Activated T-helper 1 cell treated with anti-CD3 and anti-CD28 coated beads, Interleukin-2, amount 50 U/mL, for 16 hours (primary cell): Measurements from ENCODE around the gene UQCRQ.
"Not testable (repeated sequence)": the region's sequence is repeated elsewhere in the genome, so short reads cannot be mapped to it uniquely, and the experiment has no call there.

Source experiments
- DNase-seq, 2 donors: peaks; one replicate each; pipeline ENCODE4 v3.0.0-alpha.2; 2020; ENCODE audit warnings: low read depth in 1 of 2, low spot score in 1 of 2

Gene UQCRQ

GRCh38 chr5:132832612-132833011, 33.8 kb upstream of the UQCRQ start:
- DNase-seq = no peak

DNA sequence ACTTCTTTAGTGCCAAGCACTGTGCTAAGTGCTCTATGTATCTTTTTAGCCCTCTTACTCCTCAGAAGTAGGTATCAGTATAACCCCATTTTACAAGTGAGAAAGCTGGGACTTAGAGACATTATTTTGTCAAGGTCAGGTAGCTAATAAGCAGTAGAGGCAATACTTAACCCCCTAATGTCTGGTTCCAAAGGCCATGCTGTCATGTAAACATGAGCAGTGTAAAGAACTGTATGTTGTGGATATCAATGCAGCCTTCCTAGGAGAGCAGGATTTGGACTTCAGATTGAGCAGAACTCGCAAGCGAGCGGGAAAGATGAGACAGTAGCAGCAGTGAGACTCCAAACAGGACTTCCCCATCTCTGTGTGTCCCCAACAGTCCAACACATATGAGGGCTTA, 32.4 kb upstream of the UQCRQ start:
- DNase-seq = no peak

DNA sequence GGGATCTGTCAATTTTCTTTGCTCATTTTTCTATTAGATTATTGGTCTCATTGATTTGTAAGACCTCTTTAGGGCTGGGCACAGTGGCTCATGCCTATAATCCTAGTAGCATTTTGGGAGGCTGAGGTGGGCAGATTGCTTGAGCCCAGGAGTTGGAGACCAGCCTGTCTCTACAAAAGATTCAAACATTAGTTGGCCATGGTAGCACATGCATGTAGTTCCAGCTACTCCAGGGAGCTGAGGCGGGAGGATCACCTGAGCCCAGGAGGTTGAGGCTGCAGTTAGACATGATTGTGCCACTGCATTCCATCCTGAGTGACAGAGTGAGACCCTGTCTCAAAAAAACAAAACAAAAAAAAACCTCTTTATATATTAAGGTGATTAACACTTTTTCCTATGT, 29.6 kb upstream of the UQCRQ start:
- DNase-seq = no peak

GRCh38 chr5:132837868-132838267, 28.6 kb upstream of the UQCRQ start:
- no peak for DNase-seq

DNA sequence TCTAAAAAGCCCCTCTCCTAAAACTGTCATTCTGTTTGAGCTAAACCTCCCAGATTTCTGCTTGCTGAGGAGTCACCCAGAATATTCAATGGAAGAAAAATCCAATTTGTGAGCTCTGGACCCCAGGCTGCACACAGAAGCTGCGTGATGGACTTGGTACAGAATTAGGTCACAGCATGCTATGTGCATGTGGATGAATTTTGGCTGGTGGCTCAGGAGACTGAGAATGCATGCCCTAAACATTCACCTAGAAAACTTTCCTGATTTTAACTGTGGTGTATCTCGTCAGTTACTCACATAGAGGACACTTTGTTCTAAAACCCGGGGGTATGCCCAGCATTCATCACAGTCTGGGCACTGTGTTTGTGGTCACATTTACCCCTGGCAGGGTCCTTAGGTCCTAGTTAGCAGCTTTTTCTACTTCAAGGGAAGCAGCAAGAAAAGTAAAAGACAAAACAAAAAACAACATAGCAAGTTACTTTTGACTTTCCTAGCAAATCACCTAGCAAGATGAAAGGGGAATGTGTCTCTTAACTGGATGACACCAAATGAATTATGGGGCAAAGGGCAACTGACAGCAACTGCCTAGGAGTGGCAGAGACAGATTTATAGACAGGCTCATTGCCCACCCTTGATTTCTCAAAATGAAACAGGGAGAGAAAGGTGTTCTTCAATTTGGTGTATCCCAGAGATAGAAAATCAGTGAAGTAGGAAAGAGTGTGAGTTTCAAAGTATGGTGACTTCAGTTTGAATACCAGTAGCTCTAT, 27.7 kb upstream of the UQCRQ start:
- no peak for DNase-seq

- no peak for DNase-seq
Measured at GRCh38 chr5:132839426-132840301, 26.8 kb upstream of the UQCRQ start.

GRCh38 chr5:132840313-132840712, 26.1 kb upstream of the UQCRQ start:
- no peak for DNase-seq

DNA sequence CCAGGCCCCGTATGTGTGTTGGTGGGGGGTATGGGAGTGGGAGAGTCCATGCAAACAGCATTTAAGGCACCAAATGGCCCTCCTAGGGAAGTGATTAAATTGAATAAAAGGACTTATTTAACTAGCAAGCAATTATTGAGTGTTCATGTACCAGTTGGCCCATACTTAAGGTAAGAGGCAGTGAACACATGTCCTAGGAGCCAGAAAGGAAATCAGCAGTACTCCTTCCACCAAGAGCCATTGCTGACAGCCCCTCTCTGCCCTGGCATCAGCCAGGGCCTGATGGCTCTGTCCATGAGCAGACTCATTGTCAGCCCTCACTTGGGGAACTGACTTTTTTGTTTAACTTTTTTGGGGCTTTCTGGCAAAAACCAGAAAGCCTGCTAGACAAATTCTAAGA, 25.5 kb upstream of the UQCRQ start:
- DNase-seq = no peak

GRCh38 chr5:132841305-132841704, 25.1 kb upstream of the UQCRQ start:
- no peak for DNase-seq

DNA sequence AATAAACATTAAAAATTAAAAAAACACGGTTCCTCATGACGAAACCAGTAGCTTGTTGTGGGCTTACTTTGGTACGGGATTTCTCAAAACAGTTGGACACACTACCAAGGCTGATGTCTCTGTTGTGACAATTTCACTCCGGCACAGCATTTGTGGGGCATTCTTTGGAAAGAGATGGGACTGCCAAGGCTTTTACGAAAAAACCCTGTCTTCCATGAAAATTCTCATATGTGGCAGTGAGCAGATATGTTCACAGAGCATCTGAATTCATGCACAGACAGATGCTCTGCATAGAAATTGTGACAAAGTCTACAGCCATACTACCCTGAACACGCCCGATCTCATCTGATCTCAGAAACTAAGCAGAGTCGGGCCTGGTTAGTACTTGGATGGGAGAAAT, 18.2 kb upstream of the UQCRQ start:
- no peak for DNase-seq

- no peak for DNase-seq
Measured at GRCh38 chr5:132849347-132849746, 17.1 kb upstream of the UQCRQ start.

GRCh38 chr5:132850066-132850465, 16.4 kb upstream of the UQCRQ start:
- DNase-seq = no peak

DNA sequence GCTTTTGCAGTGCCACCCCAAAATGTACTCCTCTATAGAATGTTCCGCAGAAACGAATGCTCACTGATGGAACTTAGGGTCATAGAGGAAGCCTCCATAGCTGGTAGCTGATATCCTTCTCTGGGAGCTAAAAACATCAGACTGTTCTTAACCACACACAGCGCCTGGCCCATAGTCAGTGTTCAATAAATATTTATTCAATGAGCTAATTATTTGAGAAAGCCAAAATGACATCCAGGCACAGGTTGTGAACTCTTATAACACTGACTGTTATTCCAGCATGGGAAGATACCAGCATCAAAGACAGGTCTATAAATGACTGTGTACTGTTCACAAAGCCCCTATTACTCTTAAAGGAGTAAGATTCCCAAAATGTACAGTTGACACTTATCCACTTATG, 13.1 kb upstream of the UQCRQ start:
- no peak for DNase-seq

DNA sequence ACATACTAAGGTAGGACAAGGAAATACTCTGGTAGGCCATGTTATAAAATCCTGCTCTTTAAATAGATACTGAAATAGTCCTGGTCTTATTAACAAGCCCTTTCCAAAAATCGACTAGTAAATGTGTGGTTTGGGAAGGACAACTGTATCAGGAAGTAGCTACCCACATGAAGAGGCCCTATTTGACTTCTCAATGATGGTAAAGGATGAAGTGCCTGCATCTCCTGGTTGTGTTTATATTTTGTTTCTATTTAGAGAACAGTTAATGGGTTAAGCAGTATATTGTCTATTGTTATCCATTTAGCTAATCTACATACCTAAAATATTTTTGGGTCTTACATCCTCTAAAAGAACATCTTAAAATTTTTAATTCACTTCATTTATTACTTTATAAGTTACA, 12.7 kb upstream of the UQCRQ start:
- DNase-seq = no peak

- DNase-seq = no peak
Measured at GRCh38 chr5:132854301-132854700, 12.1 kb upstream of the UQCRQ start.

- not testable (repeated sequence) for DNase-seq
Measured at GRCh38 chr5:132854992-132855391, 11.4 kb upstream of the UQCRQ start.

DNA sequence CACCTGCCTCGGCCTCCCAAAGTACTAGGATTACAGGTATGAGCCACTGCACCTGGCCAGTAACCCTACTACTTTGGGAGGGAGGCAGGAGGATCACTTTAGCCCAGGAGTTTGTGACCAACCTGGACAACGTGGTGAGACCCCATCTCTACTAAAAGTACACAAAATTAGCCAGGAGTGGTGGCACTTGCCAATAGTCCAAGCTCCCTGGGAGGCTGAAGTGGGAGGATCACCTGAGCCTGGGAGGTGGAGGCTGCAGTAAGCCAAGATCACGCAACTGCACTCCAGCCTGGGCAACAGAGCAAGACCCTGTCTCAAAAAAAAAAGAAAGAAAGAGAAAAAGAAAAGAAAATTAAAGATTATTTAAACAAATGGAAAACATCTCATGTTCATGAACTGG, 10.4 kb upstream of the UQCRQ start:
- no peak for DNase-seq

- no peak for DNase-seq
Measured at GRCh38 chr5:132859889-132860437, 6.5 kb upstream of the UQCRQ start.

DNA sequence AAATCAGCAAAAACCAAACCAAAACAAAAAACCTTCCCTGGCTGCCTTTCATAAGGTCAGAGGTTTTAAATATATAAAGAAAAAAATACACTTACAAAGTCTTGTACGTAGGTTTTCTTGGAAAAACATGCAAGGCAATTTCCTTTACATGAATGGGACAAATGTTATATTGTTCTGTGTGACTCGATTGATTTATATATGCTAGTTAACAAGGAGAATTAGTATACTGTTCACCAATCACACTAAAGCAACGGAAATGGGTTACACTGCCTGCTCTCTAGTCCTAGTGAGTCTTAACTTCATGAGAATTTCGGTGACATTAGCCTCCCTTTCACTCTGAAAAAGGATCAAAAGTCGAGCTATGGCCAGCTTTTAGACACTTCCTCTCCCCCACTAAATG, 5.7 kb upstream of the UQCRQ start:
- no peak for DNase-seq

GRCh38 chr5:132865668-132866341, 637 bp upstream of the UQCRQ start:
- DNase-seq = no peak

GRCh38 chr5:132867046-132867451, 607 bp downstream of the UQCRQ start:
- no peak for DNase-seq

GRCh38 chr5:132868754-132869153, 2.3 kb downstream of the UQCRQ start:
- no peak for DNase-seq
